ENCODE data around the gene TSPAN3.

Gene TSPAN3

DNA sequence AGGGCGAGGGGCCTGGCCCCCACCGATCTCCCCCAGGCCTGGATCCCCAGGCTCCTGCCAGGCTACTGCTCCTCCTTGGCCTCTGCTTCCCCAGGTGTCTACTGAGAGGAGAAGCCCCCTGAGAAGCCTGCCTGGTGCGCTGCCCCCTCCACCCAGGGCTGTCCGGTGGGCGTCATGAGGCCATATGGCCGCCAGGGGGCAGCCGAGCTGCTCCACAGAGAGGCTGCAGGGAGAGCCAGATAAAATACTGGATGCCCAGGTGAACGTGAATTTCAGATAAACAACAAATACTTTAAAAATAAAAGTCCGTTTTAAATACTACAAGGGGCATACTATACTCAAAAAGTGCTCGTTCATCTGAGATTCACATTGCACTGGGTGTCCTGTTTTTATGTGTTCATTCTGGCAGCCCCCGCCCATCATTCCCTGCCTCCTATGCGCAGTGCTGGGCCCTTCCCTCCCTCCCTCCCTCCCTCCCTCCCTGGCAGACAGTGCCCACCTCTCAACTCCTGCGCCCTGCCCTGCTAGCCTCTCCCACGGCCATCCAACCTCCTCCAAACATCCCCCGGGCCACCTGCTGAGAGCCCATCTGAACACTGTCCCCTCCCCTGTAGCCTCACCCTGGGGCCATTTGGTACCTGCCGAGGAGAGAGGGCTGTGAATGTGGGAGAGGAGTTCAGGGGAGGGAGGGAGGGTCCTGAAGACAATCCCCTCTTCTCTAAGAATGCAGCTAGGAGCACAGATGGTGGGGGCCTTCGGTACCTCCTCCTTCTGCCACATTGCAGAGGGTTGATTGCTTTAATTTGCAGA is 46.4 kb downstream of the TSPAN3 start:
- peak in 1 of 2 donors; percentile 52 for DNase-seq (ENCODE audit: low read depth in 2 of 2, low spot score in 1 of 2)

DNA sequence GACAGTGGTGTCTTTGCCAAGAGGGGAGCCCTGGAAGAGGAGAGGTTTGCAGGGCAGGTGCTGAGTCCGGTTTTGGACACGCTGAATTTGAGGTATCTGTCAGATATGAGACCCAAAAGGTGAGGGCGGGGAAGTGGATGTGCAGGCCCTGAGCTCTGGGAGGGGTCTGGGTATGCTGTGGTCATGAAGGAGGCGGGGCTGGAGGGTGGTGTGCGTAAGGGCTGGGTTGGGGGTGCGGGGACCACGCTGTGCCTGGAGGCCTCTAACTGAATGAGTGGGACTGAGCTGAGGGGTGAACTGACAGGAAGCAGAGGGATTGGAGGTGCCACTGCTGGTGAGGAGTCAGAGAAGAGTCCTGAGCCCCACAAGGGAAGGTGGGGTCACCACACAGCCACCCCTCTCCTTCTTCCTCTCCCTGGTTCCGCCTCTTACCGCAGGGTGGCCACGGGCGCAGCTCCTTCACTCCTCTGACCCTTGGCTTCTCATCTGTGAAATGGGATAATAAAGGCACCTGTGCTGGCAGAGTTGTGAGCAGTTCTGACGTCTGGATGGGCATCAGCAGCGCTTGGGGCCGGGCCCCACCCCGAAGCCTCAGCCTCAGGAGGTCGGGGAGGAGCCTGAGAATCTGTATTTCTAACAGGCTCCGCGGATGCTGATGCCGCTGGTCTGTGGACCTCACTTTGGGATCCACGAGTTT is 47.2 kb downstream of the TSPAN3 start:
- no peak for DNase-seq (ENCODE audit: low read depth in 2 of 2, low spot score in 1 of 2)

DNA sequence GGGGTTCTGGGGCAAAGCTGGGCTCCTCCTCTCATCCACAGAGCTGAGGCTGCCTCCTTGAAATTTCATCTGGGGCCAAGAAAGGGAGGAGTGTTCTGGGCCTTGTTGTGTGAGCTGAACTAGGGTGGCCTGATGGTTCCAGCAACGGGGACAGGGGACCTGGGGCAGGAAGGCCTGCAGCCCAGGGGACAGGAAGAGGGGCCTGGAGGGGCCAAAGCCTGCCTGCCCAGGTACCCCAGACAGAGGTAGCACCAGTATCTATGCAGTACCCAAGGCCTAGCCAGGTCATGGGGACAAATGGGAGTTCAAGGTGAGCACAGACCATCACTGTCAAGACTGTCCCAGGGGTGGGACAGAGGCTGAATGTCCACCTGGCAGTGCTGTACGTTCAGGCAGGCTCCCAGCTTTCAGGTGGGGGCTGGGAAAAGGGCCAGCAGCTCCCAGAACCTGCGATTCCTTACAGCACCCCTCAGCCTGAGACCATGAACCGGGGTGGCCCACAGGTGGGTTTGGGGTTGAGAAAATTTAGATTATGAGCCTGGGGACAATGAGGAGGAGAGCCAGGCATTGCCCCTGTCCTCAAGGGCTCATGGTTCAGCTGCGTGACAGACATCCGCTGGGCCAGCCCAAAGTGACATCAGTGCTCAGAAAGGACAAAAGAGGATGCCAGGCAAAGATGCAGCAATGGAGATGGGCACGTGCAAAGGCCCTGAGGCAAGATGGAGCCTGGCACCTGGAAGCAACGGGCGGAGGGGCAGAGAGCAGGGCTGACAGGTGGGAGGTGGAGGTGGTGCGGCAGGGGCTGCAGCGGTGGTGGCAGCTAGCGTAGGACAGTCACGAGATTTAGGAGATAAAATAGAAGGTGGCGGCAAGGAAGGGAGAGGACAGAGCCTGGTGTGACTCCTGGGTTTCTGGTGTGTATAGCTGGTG is 48.0 kb downstream of the TSPAN3 start:
- DNase-seq (ENCODE audit: low read depth in 2 of 2, low spot score in 1 of 2) = no peak

DNA sequence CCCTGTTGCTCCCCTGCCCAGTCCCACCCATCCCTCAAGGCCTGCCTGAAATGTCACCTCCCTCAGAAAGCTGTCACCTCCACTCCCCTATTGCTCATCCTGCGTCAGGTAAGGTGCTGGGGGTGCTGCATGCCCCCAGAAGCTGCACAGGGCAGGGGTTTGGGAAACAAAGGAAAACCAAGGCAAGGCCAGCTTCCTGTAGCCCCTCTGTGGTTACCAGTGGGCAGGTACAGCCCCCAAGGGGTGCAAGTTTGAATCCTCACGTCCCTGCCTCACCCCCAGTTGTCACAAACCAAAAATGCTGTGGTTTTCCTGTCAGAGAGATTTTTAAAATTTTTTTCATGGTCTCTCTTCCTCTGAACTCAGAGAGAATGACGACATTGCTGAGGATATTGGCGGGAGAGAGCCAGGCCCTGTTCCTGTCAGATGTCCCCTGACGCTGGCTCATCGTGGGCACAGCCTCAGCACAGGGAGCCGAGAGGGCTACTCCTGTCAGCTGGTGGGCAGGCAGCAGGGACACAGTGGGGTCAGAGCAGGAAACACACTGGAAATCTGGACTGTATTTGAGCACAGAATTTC is 49.0 kb downstream of the TSPAN3 start:
- no peak for DNase-seq (ENCODE audit: low read depth in 2 of 2, low spot score in 1 of 2)

DNA sequence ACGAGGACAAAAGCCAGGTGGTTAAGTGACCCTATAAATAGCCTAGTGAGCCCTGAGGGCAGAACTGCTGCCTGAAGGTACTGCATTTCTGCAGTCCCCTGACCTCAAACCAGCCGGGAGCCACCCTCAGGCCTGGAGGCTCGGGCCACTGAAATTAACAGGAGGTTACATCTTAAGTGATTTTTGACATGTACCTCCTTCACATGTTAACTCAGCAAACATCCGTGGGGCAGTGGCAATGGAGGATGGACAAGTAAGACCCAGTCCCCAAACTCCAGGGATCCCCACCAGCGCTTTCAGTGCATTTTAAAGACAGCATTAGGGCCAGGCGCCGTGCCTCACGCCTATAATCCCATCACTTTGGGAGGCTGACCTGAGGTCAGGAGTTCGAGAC is 49.8 kb downstream of the TSPAN3 start:
- no peak for DNase-seq (ENCODE audit: low read depth in 2 of 2, low spot score in 1 of 2)

DNA sequence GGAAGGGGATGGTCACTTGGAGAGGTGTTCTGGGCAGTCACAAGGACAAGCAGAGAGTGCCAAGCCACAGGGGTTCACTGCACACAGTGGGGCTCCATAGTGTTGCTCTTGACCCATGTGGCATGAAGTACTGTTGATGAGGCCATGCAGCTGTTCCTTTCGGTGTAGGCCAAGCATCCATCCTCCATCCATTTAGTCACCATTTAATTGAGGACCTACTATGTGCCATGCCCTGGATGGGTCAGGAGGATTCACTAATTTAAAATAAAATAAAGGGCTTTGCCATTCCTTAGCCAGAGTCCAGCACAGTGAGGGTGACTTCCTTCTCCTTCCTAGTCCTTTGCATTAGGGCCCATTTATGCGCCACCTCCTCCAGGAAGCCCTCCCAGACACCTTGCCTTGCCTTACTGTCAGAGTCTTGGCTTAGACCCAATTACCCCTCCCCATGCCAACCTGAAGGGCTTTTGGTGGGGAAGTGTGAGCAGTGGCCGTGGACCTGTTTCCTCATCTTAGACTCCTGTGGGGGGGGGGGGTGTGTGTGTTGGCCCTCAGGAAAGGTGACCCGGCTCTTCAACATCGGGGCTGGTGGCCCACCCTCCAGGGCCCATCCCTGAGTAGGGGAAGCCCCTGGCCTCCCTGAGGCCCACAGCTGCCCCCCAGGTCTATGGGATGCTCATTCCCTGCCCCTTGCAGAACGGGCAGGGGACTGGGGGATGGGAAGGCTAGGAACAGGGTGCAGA is 50.4 kb downstream of the TSPAN3 start:
- no peak for DNase-seq (ENCODE audit: low read depth in 2 of 2, low spot score in 1 of 2)

DNA sequence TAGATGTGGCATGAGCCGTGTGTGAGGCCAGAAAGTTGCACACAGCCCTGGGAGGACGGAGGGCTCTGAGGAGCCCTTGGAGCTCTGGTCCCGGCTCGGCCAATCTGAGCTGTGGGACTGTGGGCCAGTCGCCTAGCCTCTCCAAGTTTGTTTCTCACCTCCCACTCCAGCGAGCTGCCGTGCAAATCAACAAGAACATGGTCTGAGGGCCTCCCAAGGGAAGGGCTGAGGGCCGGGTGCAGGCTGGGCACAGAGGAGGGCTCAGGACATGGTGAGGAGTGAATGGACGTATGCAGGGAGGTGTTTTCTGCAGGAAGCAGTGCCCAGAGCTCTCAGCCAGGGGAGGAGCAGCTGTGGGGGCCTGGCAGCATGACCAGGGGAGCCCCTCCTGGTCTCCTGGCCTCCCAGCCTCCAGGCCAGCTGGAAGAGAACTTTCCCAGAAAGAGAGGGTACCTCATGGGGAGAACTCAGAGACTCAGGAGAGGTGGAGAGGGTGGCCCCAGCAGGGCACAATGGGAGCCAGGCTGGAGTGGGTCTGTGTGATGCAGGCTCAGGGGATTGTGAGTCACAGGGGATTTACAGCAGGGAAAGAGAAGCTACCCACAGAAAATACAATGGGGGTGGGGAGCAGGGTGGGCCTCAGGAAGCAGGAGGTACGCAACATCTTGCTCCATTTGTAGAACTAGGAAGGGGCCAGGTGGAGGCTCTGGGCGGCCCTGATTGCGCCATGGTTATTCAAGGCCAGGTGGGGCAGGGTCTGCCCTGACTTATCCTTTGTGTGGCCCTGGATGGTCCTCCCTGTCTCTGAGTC is 51.2 kb downstream of the TSPAN3 start:
- DNase-seq (ENCODE audit: low read depth in 2 of 2, low spot score in 1 of 2) = no peak

DNA sequence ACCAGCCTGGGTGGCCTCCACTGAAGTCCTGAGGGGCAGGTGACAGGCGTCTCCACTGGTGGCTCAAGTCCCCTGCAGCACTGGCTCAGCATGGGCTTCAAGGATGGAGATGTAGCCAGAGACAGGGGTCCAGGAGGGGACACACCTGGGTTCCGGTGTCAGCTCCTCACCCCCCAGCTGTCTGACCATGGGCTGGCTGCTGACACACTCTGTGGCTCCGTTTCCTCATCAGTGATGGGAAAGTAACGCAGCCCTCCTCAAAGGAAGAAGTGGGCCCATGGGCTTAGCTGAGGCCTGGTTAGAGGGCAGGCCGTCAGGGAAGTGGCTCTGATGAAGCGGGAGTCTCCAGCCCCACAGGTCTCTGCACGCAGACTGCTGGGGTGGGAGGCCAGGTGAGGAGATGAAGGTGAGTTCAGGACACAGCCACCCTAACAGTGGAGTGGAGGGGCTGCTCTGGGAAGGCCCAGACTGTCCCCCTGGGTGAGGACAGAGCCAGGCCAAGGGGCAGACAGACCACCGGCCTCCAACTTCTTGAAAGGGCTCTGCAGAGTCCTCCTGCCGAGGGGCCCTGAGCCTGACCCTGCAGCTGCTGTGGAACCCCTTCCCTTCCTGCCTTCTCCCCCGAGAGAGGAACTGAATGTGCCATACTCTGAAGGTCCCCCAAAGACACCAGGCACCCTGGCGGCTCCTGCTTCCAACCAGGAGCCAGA is 52.0 kb downstream of the TSPAN3 start:
- no peak for DNase-seq (ENCODE audit: low read depth in 2 of 2, low spot score in 1 of 2)

DNA sequence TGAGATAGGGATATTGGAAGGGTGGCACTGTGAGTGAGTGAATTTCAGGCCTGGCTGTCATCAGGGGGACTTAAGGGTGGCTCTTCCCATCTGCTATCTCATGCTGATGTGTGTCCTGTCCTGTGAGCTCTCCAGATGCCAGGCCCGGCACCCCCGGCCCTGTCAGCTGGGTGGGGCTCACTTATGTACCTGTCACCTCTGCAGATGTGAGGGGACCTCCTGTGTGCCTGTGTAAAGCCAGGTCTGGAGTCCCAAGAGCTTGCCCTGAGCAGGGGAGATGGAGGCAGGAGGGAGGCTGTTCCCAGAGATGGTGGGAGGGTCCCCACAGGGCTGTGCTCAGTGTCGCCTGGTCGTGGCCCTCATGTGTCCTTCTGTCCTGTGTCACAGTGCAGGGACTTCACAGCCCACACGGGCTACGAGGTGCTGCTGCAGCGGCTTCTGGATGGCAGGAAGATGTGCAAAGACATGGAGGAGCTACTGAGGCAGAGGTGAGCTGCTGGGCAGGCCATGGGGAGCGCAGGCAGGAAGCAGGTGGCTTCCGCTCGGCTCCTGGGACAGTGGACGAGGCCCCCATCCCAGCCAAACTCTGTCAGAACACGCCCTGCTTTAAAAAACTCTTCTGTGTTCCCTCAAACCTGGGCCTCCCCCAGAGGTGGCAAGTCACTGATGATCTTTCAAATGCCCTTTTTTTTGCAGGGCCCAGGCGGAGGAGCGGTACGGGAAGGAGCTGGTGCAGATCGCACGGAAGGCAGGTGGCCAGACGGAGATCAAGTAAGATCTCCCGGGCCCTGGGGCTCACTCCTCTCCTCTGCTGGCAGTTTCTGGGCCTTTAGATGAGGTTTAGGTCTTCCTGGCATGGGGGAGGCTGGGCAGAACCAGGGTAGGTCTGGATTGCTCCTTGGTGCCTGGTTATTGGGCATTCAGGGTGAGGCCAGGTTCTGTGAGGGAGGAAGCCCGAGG is 52.9 kb downstream of the TSPAN3 start:
- DNase-seq (ENCODE audit: low read depth in 2 of 2, low spot score in 1 of 2) = no peak

DNA sequence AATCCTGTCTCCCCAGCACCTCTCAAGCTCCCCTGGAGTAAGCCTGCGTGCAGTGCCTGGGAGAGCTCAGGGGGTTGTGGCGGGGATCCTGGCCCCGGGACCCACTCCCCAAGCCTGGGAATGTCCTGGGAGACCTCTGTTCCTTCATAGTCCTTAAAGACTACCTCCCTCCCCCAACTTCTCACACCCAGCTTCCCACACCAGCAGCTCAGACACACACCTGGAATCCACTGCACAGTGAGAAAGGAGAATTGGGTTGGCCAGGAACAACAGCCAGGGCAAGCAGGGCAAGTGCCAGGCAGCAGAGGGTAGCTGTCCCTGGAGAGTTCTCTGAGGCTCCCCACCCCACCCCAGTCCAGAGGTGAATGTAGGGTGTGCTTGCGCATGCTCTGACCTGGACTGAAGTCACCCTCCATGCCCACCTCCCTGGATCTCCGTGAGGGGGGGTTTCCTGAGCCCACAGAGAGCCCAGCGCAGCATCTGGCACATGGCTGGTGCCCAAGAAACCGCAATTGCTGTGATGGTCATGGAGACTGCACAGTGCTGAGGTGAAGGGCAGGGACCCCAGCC is 53.7 kb downstream of the TSPAN3 start:
- no peak for DNase-seq (ENCODE audit: low read depth in 2 of 2, low spot score in 1 of 2)

DNA sequence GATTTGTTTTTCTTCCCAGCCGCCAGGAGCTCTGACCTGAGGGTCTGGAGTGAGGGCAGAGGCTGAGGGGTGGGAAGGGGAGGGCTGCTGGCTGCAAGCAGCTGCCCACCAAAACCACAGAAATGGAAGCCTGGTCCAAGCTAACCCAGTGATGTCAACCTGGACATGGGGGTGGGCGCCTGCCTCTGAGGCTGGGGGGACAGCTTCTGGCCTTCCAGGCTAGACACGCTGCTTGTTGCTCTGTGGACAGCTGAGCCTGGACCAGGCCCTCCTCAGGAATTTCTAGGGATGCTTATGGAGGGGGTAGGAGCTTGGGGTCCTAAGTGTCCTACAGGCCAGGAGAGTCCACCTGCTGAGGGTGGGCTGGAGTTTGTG is 54.6 kb downstream of the TSPAN3 start:
- no peak for DNase-seq (ENCODE audit: low read depth in 2 of 2, low spot score in 1 of 2)

DNA sequence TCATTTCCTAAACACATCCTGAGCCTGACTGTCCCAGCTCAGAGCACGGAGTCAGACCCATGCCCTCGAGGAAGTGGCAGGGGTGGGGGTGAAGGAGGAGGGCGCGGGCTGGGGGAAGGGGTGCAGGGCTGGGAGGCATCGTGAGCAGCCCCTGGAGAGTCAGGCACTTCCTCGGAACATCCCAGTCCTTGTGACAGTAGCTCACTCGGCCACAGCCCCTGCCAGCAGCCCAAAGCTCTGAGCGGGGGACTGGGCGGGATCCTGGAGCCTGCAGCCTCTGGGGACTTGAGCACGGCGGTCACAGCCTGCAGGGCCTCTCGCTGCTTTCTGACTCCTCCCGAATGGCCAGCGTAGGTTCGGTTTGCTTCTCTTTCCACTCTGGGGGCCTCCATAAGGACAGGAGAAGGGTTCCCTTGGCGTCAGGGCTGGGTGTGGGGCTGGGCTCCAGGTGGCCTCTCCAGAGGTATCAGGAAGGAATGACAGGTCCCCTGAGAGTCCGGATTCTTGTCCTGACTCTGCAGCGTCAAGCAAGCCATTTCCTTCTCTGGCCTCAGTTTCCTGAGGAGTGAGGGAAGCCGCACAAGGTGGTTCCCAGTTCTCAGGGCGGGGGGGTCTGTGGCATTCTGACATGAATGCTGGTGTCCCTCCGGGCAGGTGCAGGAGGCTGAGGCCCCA is 55.1 kb downstream of the TSPAN3 start:
- DNase-seq (ENCODE audit: low read depth in 2 of 2, low spot score in 1 of 2) = no peak

DNA sequence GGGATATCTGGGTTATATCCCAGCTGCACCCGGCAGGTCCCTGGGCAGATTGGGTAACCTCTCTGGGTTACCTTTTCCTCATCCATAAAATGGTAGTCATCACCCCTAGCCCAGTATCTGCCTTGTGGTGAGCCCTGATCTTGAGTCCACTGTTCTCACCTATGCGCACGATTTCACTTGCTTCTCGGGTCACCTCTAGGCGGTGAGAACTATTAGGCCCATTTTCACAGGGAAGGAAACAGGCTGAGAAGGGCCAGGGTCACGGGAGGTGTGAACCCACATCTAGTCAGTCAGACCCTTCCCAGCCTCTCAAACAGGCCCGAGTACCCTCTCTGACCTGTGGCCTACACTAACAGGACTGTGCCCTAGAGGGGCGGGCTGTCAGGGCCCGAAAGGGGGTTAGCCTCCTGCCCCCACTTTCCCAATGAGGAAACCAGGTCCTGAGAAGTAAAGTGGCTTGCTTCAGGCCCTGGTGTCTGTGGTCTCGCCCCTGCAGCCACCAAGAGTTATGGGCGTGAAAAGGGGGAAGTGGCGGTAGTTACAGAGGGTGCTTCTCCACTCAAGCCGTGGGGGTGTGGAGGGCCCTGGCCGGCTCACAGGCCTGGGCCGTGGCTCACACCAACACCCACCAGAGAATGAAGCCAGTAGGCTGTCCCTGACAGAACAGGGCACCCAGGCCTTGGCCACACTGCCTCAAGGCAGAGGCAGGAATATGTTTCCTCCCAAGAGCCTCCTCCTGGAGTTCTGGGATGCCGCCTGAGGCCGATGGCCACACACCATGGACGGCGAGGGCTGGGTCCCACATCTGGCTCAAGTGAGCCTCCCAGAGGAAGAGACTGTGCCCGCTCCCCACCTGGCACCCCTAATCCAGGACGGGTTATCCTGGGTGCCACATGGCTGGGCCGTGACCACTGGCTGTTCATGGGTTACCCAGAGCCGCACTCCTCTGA is 56.5 kb downstream of the TSPAN3 start:
- DNase-seq (ENCODE audit: low read depth in 2 of 2, low spot score in 1 of 2) = no peak

DNA sequence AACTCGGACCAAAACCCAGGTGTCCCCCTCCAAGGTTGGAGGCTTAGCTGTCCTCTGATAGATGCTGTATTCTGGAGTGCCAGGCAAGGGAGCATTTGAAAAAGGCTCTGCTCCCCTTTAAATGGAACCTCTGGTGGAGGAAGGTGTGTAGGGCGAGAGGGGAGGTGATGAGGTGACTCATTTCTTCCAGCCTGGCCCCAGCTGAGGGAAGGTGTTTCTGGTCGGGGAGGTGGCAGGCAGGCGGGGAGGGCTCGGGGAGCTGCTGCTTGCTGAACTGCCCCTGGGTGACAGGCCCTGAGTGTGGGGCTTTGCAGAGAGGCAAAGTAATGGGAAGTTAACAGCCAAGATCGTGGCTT is 57.2 kb downstream of the TSPAN3 start:
- DNase-seq (ENCODE audit: low read depth in 2 of 2, low spot score in 1 of 2) = peak; percentile 82 to 83

DNA sequence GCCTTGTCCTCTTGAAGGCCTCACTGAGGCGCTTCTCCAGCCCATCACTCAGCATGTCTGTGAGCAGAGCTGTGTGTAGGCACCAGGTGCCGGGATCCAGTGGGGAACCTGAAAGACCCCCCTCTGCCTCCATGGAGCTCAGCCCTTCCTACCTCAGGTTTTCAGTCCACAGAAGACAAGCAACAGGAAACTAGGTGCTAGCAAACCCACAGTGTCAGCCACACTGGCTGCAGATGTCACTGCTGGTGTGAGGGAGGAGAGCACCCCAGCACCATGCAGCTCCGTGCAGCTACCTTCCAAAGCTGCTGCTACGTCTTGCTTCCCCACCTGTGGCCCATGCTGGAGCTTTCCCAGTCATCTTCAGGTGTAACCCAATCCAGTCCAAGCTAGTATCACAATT is 58.0 kb downstream of the TSPAN3 start:
- no peak for DNase-seq (ENCODE audit: low read depth in 2 of 2, low spot score in 1 of 2)

DNA sequence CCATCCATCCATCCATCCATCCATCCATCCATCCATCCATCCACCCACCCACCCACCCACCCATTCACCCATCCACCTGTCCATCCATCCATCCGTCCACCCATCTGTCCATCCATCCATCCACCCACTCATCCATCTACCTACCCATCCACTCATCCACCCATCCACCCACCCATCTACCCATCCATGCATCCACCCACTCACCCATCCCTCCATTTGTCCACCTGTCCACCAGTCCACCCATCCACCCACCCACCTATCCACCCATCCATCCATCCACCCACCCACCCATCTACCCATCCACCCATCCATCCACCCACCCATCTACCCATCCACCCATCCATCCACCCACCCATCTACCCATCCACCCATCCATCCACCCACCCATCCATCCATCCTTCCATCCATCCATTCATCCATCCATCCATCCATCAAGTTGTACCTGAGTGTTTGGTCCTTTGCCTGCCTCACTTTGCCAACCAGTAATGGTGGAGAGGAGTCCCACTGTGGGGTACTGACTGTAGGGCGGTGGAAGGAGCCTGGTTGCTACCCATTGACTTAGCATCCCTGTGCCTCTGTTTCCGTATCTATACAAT is 58.7 kb downstream of the TSPAN3 start:
- no peak for DNase-seq (ENCODE audit: low read depth in 2 of 2, low spot score in 1 of 2)
